ENCODE data around the gene TNK2. TPM values are rescaled to one million over a fixed set of nuclear protein-coding genes. Genes with fewer than 3 reads are reported as not detected.

TNK2 gene
- total and polyA plus RNA-seq, 2 donors (not counting 3 experiments of a cell fraction or from before 2014, with no cell fraction given), result 18.6 to 71.6 TPM

DNA sequence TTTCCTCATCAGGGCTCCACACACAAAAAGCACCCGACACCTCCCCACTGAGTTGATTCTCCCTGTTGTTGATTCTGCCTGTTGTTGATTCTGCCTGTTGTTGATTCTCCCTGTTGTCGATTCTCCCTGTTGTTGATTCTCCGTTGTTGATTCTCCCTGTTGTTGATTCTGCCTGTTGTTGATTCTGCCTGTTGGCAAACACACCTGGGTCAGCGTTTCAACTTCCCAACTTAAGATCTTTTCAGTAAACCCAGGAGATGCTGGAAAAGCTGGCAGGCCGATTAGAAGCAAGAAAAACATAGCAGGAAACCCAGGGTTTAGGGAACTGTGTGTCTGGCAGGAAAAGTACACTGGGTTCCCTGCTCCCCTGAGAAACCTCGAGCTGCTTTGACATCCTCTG, 47.9 kb downstream of the TNK2 start:
- Histone ChIP-seq H3K79me2 (ENCODE audit: control insufficient read depth, insufficient read depth, low read length) (no peaks in the 10 kb centered on the region), H3K27me3 (ENCODE audit: control insufficient read depth in 2 of 2, insufficient read depth in 2 of 2, low read length in 2 of 2) (no peaks in the 10 kb centered on the region), H3K9me1 (replicated peaks; ENCODE audit: control insufficient read depth, extremely low read depth, insufficient read depth, low read length) (no peaks in the 10 kb centered on the region), H3K9ac (replicated peaks; ENCODE audit: extremely low read depth, insufficient read depth, low read length) (no peak overlapping the region), H3K36me3 (ENCODE audit: control insufficient read depth in 2 of 2, extremely low read depth in 1 of 2, insufficient read depth in 2 of 2, low read length in 2 of 2) (peaks cover 0 to 5% of the 10 kb centered on the region in 2 experiments), H3K27ac (ENCODE audit: insufficient read depth, low read depth, low read length) (no peak overlapping the region), H2AFZ (ENCODE audit: low read depth, low read length) (no peak overlapping the region), H4K20me1 (replicated peaks; ENCODE audit: control insufficient read depth, extremely low read depth, insufficient read depth, low read length) (no peaks in the 10 kb centered on the region), H3K4me1 (ENCODE audit: control insufficient read depth, extremely low read depth, insufficient read depth, low read length) (no peaks in the 10 kb centered on the region), H3K9me3 (replicated peaks; ENCODE audit: control insufficient read depth, insufficient read depth, low read length) (no peaks in the 10 kb centered on the region), H3K4me3 (replicated peaks in 1 of 3; ENCODE audit: insufficient read depth in 1 of 3, low read depth in 1 of 3, low read length in 3 of 3) (no peak overlapping the region), H3K4me2 (ENCODE audit: insufficient read depth, low read length) (no peak overlapping the region)
- intact Hi-C loops (cut with micrococcal nuclease) (no loop called here), dilution Hi-C loops (cut with MboI; ENCODE audit: extremely low pct_ligation_motif_present, low sequenced_read_pairs) (no loop called here)
- CTCF ChIA-PET, result interaction anchor here (1.5 to 4.5 kb wide), 5 partner anchors 10 to 53 kb away, joined by 4 to 438 read pairs (median 29); no protein-coding TSS in a partner anchor
- no TSS peak for BruUV-seq (replicated peaks)
- no peak for TF ChIP-seq POLR2A (IDR thresholded peaks at IDR 0.05; ENCODE audit: low read depth, low read length)
- TF ChIP-seq, protein P1, sequence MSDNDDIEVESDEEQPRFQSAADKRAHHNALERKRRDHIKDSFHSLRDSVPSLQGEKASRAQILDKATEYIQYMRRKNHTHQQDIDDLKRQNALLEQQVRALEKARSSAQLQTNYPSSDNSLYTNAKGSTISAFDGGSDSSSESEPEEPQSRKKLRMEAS (IDR thresholded peaks at IDR 0.05; ENCODE audit: insufficient read depth, insufficient read length), result no peak
- no peak for TF ChIP-seq CTCF (IDR thresholded peaks at IDR 0.05; ENCODE audit: extremely low read depth in 1 of 2, insufficient read depth in 1 of 2, low read depth in 1 of 2, low read length in 2 of 2)
- no peak for TF ChIP-seq EZH2 (IDR thresholded peaks at IDR 0.05; ENCODE audit: borderline replicate concordance, low read depth, low read length, severe bottlenecking)
- TF ChIP-seq GATA2 (IDR thresholded peaks at IDR 0.05; ENCODE audit: insufficient read depth, insufficient read length, low read depth, low read length), result no peak
- TF ChIP-seq MYC (IDR thresholded peaks at IDR 0.05; ENCODE audit: low read depth, low read length), result no peak
- TF ChIP-seq POLR2AphosphoS5 (IDR thresholded peaks at IDR 0.05; ENCODE audit: insufficient read depth, low read depth, low read length), result no peak
- no peak for TF ChIP-seq JUN (IDR thresholded peaks at IDR 0.05; ENCODE audit: borderline replicate concordance, insufficient read depth, insufficient read length, low read depth)
- TF ChIP-seq FOS (IDR thresholded peaks at IDR 0.05; ENCODE audit: borderline replicate concordance, insufficient read depth, low read length), result no peak
- DNase-seq (ENCODE audit: low read depth, low spot score), result no peak
- POLR2A ChIA-PET, result no interaction called here
- no peak for FAIRE-seq

Measured in endothelial cell of umbilical vein (primary cell).